HTERT RPE-1 (cell line): ENCODE measurements around the gene PIK3CB.

ENCODE experiments used
- in situ Hi-C: fragments of 300-500 bp; cut with MboI; formaldehyde crosslinking; loops from 4 replicates; pipeline ENCODE4 v1.14.3; 2020; ENCODE audit warnings: low sequenced_read_pairs

PIK3CB gene

GRCh38 chr3:138834596-138835396, at the start of gene PIK3CB:
TSS of gene PIK3CB (minus strand) at chr3:138834928. CDS start at chr3:138759343, 75,585 bp downstream.
- in situ Hi-C loops, result no loop called here

- in situ Hi-C loops, result no loop called here
These were observed 46.5 kb upstream of the PIK3CB start for GRCh38 chr3:138881233-138881632.

- in situ Hi-C loops, result no loop called here
These were observed 45.0 kb upstream of the PIK3CB start for GRCh38 chr3:138879541-138880380.

- in situ Hi-C loops, result no loop called here
These were observed 42.5 kb upstream of the PIK3CB start for GRCh38 chr3:138877226-138877625.

GRCh38 chr3:138875754-138876664, 41.3 kb upstream of the PIK3CB start:
- in situ Hi-C loops, result no loop called here

GRCh38 chr3:138875096-138875753, 40.5 kb upstream of the PIK3CB start:
- in situ Hi-C loops, result no loop called here

GRCh38 chr3:138873471-138874278, 38.9 kb upstream of the PIK3CB start:
- in situ Hi-C loops, result no loop called here

GRCh38 chr3:138872632-138873031, 37.9 kb upstream of the PIK3CB start:
- in situ Hi-C loops, result no loop called here

GRCh38 chr3:138867996-138868395, 33.3 kb upstream of the PIK3CB start:
- in situ Hi-C loops, result no loop called here

- in situ Hi-C loops, result no loop called here
These were observed 29.0 kb upstream of the PIK3CB start for GRCh38 chr3:138863776-138864113.

- in situ Hi-C loops, result no loop called here
These were observed 28.4 kb upstream of the PIK3CB start for GRCh38 chr3:138862924-138863775.

- in situ Hi-C loops, result no loop called here
These were observed 27.8 kb upstream of the PIK3CB start for GRCh38 chr3:138862531-138862923.

GRCh38 chr3:138861798-138862197, 27.1 kb upstream of the PIK3CB start:
- in situ Hi-C loops, result no loop called here

GRCh38 chr3:138856799-138857198, 22.1 kb upstream of the PIK3CB start:
- in situ Hi-C loops, result no loop called here

- in situ Hi-C loops, result no loop called here
These were observed 20.2 kb upstream of the PIK3CB start for GRCh38 chr3:138854940-138855339.

GRCh38 chr3:138854204-138854603, 19.5 kb upstream of the PIK3CB start:
- in situ Hi-C loops, result no loop called here

- in situ Hi-C loops, result no loop called here
These were observed 15.4 kb upstream of the PIK3CB start for GRCh38 chr3:138850151-138850550.

GRCh38 chr3:138849222-138849940, 14.7 kb upstream of the PIK3CB start:
- in situ Hi-C loops, result no loop called here
